HEK293T (cell line): ENCODE results near the gene SERPINA12.

ENCODE experiments used
- BHLHE40 ChIP-seq: fragments of 450-650 bp; IDR thresholded peaks from 2 replicates; pipeline ENCODE4 v1.6.1; 2016; ENCODE audit warnings: mild to moderate bottlenecking, moderate library complexity, borderline replicate concordance
- CTBP1 ChIP-seq: fragments of 450-650 bp; IDR thresholded peaks from 2 replicates; pipeline ENCODE4 v1.6.1; 2016; ENCODE audit warnings: borderline replicate concordance
- ELF4 ChIP-seq: fragments of 450-650 bp; IDR thresholded peaks from 2 replicates; pipeline ENCODE4 v1.6.1; 2017; ENCODE audit warnings: antibody characterized with exemption
- FOXA1 ChIP-seq: fragments of 450-650 bp; IDR thresholded peaks from 2 replicates; pipeline ENCODE4 v1.6.1; 2016; ENCODE audit warnings: mild to moderate bottlenecking
- FOXK2 ChIP-seq: fragments of 450-650 bp; IDR thresholded peaks from 2 replicates; pipeline ENCODE4 v1.6.1; 2016; ENCODE audit warnings: mild to moderate bottlenecking
- FOXM1 ChIP-seq: fragments of 450-650 bp; IDR thresholded peaks from 2 replicates; pipeline ENCODE4 v1.6.1; 2017; ENCODE audit warnings: mild to moderate bottlenecking, borderline replicate concordance
- NFRKB ChIP-seq: fragments of 450-650 bp; IDR thresholded peaks from 2 replicates; pipeline ENCODE4 v1.6.1; 2016; ENCODE audit warnings: mild to moderate bottlenecking, moderate library complexity
- SP1 ChIP-seq: fragments of 450-650 bp; IDR thresholded peaks from 2 replicates; pipeline ENCODE4 v1.6.1; 2017
- SUZ12 ChIP-seq: fragments of 450-650 bp; IDR thresholded peaks from 2 replicates; pipeline ENCODE4 v1.6.1; 2016; ENCODE audit warnings: mild to moderate bottlenecking
- TARDBP ChIP-seq: fragments of 450-650 bp; IDR thresholded peaks from 2 replicates; pipeline ENCODE4 v1.6.1; 2016
- ZNF384 ChIP-seq: fragments of 450-650 bp; IDR thresholded peaks from 2 replicates; pipeline ENCODE4 v1.6.1; 2016

GRCh38 chr14:94515426-94515825 lies 6.2 kb upstream of the SERPINA12 start:
- no peak for TF ChIP-seq SP1
- TF ChIP-seq FOXM1, result no peak
- TF ChIP-seq FOXA1, result no peak
- no peak for TF ChIP-seq CTBP1
- no peak for TF ChIP-seq BHLHE40
- TF ChIP-seq FOXK2, result no peak
- TF ChIP-seq ELF4, result no peak
- no peak for TF ChIP-seq NFRKB
- TF ChIP-seq SUZ12, result no peak
- TF ChIP-seq ZNF384, result no peak
- no peak for TF ChIP-seq TARDBP
